Sigmoid colon (tissue), 4 donors: ENCODE results near the gene HEATR5A.

ENCODE experiments used
- EP300 ChIP-seq, 4 donors: sonication (generic); formaldehyde crosslinking; IDR thresholded peaks; one replicate each; pipeline ENCODE4 v1.6.1; 2017; ENCODE audit warnings: antibody characterized with exemption in 4 of 4
- POLR2A ChIP-seq, 2 donors: fragments of 450-650 bp; IDR thresholded peaks; one replicate each; pipeline ENCODE4 v1.6.1; 2016; ENCODE audit warnings: antibody characterized with exemption in 2 of 2, mild to moderate bottlenecking in 2 of 2, moderate library complexity in 2 of 2
- POLR2AphosphoS5 ChIP-seq, 4 donors: sonication (generic); formaldehyde crosslinking; IDR thresholded peaks; one replicate each; pipeline ENCODE4 v1.6.1; 2017; ENCODE audit warnings: antibody characterized with exemption in 4 of 4
- TF ChIP-seq, protein P1 (sequence below), 4 experiments: fragments of 450-650 bp in 3 of 4; fragments of 200-600 bp in 1 of 4; IDR thresholded peaks; one replicate each; pipeline ENCODE4 v1.5.1; 2016 to 2019; ENCODE audit warnings: antibody characterized with exemption in 4 of 4, mild to moderate bottlenecking in 3 of 4, moderate library complexity in 2 of 4

DNA sequence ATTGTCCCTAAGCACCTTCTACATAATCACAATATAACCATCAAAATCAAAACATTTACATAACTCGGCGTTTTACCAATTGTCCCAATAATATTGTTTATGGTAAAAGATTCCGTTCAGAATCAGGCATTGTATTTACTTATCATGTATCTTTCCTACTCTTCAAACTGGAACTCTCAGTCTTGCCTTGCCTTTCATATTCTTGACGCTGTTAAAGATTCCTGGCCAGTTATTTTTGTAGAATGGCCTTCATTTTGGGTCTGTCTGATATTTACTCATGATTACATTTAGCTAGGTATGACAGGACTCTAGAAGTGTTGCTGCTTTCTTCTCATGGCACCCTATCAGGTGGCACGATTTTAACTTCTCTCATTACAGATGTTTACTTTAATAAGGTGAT, 850 bp upstream of the HEATR5A start:
- TF ChIP-seq, protein P1, sequence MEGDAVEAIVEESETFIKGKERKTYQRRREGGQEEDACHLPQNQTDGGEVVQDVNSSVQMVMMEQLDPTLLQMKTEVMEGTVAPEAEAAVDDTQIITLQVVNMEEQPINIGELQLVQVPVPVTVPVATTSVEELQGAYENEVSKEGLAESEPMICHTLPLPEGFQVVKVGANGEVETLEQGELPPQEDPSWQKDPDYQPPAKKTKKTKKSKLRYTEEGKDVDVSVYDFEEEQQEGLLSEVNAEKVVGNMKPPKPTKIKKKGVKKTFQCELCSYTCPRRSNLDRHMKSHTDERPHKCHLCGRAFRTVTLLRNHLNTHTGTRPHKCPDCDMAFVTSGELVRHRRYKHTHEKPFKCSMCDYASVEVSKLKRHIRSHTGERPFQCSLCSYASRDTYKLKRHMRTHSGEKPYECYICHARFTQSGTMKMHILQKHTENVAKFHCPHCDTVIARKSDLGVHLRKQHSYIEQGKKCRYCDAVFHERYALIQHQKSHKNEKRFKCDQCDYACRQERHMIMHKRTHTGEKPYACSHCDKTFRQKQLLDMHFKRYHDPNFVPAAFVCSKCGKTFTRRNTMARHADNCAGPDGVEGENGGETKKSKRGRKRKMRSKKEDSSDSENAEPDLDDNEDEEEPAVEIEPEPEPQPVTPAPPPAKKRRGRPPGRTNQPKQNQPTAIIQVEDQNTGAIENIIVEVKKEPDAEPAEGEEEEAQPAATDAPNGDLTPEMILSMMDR (IDR thresholded peaks at IDR 0.05), result no peak
- TF ChIP-seq EP300 (IDR thresholded peaks at IDR 0.05) (no peak), POLR2A (IDR thresholded peaks at IDR 0.05) (no peak), POLR2AphosphoS5 (IDR thresholded peaks at IDR 0.05) (no peak)
